ENCODE data around the gene PIK3R4. TPM values are rescaled to one million over a fixed set of nuclear protein-coding genes. Genes with fewer than 3 reads are reported as not detected.

The PIK3R4 gene
- total RNA-seq, 1 experiment from 2014 or later = 20.0 TPM

DNA sequence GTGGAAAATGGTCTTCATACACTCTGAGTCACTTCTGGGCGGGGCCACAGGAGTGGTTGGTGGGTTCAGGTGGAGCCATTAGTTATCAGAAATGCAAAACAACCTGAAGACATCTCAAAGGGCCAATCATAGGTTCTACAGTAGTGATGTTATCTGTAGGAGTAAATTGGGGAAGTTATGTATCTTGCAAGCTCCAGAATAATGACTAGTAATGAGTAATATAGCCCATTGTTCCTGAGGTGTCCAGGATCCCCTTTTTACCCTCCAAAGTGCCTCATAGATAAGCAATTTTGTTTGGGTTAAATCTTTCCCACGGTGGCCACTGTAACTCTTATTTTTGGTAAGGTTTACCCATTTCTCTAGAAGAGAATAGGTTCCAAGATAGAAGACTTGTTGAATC is 91.7 kb downstream of the PIK3R4 start:
- Histone ChIP-seq H3K9me3 (no peaks in the 10 kb centered on the region), H3K36me3 (ENCODE audit: control insufficient read depth, insufficient read depth, low read length) (no peaks in the 10 kb centered on the region), H3K27me3 (replicated peaks; ENCODE audit: control insufficient read depth, insufficient read depth, low read length) (no peaks in the 10 kb centered on the region), H3K4me3 (ENCODE audit: low read depth, low read length) (no peak overlapping the region), H3K4me1 (no peaks in the 10 kb centered on the region)
- Mint-ChIP-seq H3K9me3 (ENCODE audit: unreplicated experiment) (no peaks in the 10 kb centered on the region), H3K36me3 (ENCODE audit: insufficient read depth, unreplicated experiment) (no peaks in the 10 kb centered on the region), H3K4me3 (ENCODE audit: unreplicated experiment) (no peak overlapping the region), H3K4me1 (ENCODE audit: low read depth, unreplicated experiment) (no peaks in the 10 kb centered on the region), H3K27me3 (ENCODE audit: insufficient read depth, unreplicated experiment) (peaks cover 7% of the 10 kb centered on the region), H3K27ac (ENCODE audit: unreplicated experiment) (no peak overlapping the region)
- intact Hi-C loops (cut with micrococcal nuclease; ENCODE audit: unreplicated experiment) = no loop called here
- CTCF ChIA-PET = no interaction called here
- POLR2A ChIA-PET = no interaction called here
- no peak for DNase-seq
- BruUV-seq (replicated peaks) = no TSS peak
- TF ChIP-seq, protein P1, sequence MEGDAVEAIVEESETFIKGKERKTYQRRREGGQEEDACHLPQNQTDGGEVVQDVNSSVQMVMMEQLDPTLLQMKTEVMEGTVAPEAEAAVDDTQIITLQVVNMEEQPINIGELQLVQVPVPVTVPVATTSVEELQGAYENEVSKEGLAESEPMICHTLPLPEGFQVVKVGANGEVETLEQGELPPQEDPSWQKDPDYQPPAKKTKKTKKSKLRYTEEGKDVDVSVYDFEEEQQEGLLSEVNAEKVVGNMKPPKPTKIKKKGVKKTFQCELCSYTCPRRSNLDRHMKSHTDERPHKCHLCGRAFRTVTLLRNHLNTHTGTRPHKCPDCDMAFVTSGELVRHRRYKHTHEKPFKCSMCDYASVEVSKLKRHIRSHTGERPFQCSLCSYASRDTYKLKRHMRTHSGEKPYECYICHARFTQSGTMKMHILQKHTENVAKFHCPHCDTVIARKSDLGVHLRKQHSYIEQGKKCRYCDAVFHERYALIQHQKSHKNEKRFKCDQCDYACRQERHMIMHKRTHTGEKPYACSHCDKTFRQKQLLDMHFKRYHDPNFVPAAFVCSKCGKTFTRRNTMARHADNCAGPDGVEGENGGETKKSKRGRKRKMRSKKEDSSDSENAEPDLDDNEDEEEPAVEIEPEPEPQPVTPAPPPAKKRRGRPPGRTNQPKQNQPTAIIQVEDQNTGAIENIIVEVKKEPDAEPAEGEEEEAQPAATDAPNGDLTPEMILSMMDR (IDR thresholded peaks at IDR 0.05; ENCODE audit: insufficient read depth in 1 of 2, low read depth in 1 of 2, low read length in 1 of 2, severe bottlenecking in 1 of 2, unreplicated experiment in 1 of 2) = no peak

DNA sequence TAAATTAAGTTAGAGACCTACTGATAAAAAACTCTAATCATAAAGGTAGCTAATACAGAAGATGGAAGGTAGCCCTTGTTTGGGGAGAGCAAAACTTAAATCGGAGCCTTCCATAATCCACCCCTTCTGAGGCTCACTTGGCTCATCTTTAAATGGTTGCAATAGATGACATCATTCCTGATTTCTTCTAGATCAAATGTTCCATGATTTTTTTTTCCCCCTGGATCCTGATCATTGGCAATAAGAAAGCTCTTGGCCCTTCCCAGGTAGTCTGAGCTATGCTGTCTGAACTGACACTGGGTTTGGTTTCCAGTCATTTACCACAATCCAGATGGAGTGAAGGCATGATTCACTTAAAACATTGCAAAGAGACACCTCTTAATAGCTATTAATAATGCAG is 92.5 kb downstream of the PIK3R4 start:
- no TSS peak for BruUV-seq (replicated peaks)
- CTCF ChIA-PET = no interaction called here

DNA sequence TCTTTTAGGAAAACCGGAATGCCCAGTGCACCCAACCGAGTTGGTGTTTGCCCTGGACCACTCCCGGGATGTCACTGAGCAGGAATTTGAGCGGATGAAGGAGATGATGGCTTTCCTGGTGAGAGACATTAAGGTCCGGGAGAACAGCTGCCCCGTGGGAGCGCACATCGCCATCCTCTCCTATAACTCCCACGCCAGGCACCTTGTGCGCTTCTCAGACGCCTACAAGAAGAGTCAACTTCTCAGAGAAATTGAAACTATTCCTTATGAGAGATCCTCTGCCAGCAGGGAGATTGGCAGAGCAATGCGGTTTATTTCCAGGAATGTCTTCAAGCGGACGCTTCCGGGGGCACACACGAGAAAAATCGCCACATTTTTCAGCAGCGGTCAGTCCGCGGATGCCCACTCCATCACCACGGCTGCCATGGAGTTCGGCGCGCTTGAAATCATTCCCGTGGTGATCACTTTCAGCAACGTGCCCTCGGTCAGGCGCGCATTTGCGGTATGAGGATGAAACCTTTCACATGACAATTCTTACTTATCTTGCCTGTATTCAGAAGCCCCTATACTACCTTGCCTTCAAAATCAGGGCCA is 97.5 kb downstream of the PIK3R4 start:
- ChIA-PET CTCF (no interaction called here), POLR2A (no interaction called here)
- Histone ChIP-seq H3K36me3 (ENCODE audit: control insufficient read depth, insufficient read depth, low read length) (no peaks in the 10 kb centered on the region), H3K4me3 (ENCODE audit: low read depth, low read length) (no peak overlapping the region), H3K27me3 (replicated peaks; ENCODE audit: control insufficient read depth, insufficient read depth, low read length) (no peaks in the 10 kb centered on the region), H3K9me3 (no peaks in the 10 kb centered on the region), H3K4me1 (no peaks in the 10 kb centered on the region)
- H3K27ac Mint-ChIP-seq (ENCODE audit: unreplicated experiment) = no peak overlapping the region
- DNase-seq = no peak
- TF ChIP-seq, protein P1 (IDR thresholded peaks at IDR 0.05; ENCODE audit: insufficient read depth in 1 of 2, low read depth in 1 of 2, low read length in 1 of 2, severe bottlenecking in 1 of 2, unreplicated experiment in 1 of 2) = no peak
- no peak overlapping the region for H3K4me3 Mint-ChIP-seq (ENCODE audit: unreplicated experiment)
- intact Hi-C loops (cut with micrococcal nuclease; ENCODE audit: unreplicated experiment) = no loop called here
- no peaks in the 10 kb centered on the region for H3K9me3 Mint-ChIP-seq (ENCODE audit: unreplicated experiment)
- H3K36me3 Mint-ChIP-seq (ENCODE audit: insufficient read depth, unreplicated experiment) = no peaks in the 10 kb centered on the region
- no peaks in the 10 kb centered on the region for H3K4me1 Mint-ChIP-seq (ENCODE audit: low read depth, unreplicated experiment)
- H3K27me3 Mint-ChIP-seq (ENCODE audit: insufficient read depth, unreplicated experiment) = peaks cover 15% of the 10 kb centered on the region
- BruUV-seq (replicated peaks) = no TSS peak

More for the DNA sequence above, 92.5 kb downstream of the PIK3R4 start:
- Mint-ChIP-seq H3K27ac (ENCODE audit: unreplicated experiment) (no peak overlapping the region), H3K9me3 (ENCODE audit: unreplicated experiment) (no peaks in the 10 kb centered on the region), H3K27me3 (ENCODE audit: insufficient read depth, unreplicated experiment) (peaks cover 7% of the 10 kb centered on the region), H3K36me3 (ENCODE audit: insufficient read depth, unreplicated experiment) (no peaks in the 10 kb centered on the region), H3K4me3 (ENCODE audit: unreplicated experiment) (no peak overlapping the region), H3K4me1 (ENCODE audit: low read depth, unreplicated experiment) (no peaks in the 10 kb centered on the region)
- H3K4me3 ChIP-seq (ENCODE audit: low read depth, low read length) = no peak overlapping the region
- no peak for DNase-seq
- intact Hi-C loops (cut with micrococcal nuclease; ENCODE audit: unreplicated experiment) = no loop called here
- TF ChIP-seq, protein P1 (IDR thresholded peaks at IDR 0.05; ENCODE audit: insufficient read depth in 1 of 2, low read depth in 1 of 2, low read length in 1 of 2, severe bottlenecking in 1 of 2, unreplicated experiment in 1 of 2) = no peak
- POLR2A ChIA-PET = no interaction called here
- no peaks in the 10 kb centered on the region for H3K36me3 ChIP-seq (ENCODE audit: control insufficient read depth, insufficient read depth, low read length)
- H3K9me3 ChIP-seq = no peaks in the 10 kb centered on the region
- no peaks in the 10 kb centered on the region for H3K4me1 ChIP-seq
- no peaks in the 10 kb centered on the region for H3K27me3 ChIP-seq (replicated peaks; ENCODE audit: control insufficient read depth, insufficient read depth, low read length)

Measured in Caco-2 (cell line).